HEK293 (cell line): ENCODE data around the gene AKAP9.

Source experiments
- CTCF ChIA-PET: fragments of 350-600 bp; formaldehyde crosslinking; extraction: SDS; loops from one replicate; lab custom pipeline; 2021; ENCODE audit warnings: antibody characterized with exemption; lab: Yijun Ruan, JAX
- POLR2A ChIA-PET: fragments of 300-600 bp; formaldehyde crosslinking; extraction: SDS; loops from one replicate; lab custom pipeline; 2020; ENCODE audit warnings: antibody characterized with exemption, inconsistent platforms; lab: Yijun Ruan, JAX
- H3K27ac ChIP-seq: fragments of 200-500 bp; sonication (Bioruptor generic); 2 replicates; pipeline ENCODE4 v1.5.1; 2014; ENCODE audit warnings: low read depth, low read length, control low read depth, inconsistent platforms; ENCODE audit errors: extremely low read depth
- H3K36me3 ChIP-seq, 2 experiments: fragments of 200-500 bp in 1 of 2; sonication (Bioruptor generic) in 1 of 2; 1 replicate in 1 of 2; 2 replicates in 1 of 2; pipeline ENCODE4 v1.5.1; 2014 to 2017; ENCODE audit warnings: inconsistent platforms in 2 of 2, low read length in 2 of 2; ENCODE audit not compliant: control insufficient read depth in 2 of 2, insufficient read depth in 1 of 2
- H3K4me1 ChIP-seq: fragments of 200-500 bp; sonication (Bioruptor generic); 2 replicates; pipeline ENCODE4 v1.5.1; 2014; ENCODE audit warnings: mild to moderate bottlenecking, low read length, inconsistent platforms; ENCODE audit not compliant: control insufficient read depth, insufficient read depth
- H3K4me3 ChIP-seq: 2 replicates; pipeline ENCODE4 v1.5.1; 2011; ENCODE audit warnings: low read depth, mild to moderate bottlenecking, control low read depth, low read length, moderate library complexity
- H3K9me3 ChIP-seq: fragments of 200-500 bp; sonication (Bioruptor generic); 2 replicates; pipeline ENCODE4 v1.5.1; 2014; ENCODE audit warnings: low read depth, low read length, inconsistent platforms; ENCODE audit not compliant: control insufficient read depth, insufficient read depth
- KLF9 ChIP-seq: fragments of 450-650 bp; formaldehyde crosslinking; IDR thresholded peaks from 2 replicates; pipeline ENCODE4 v1.5.1; 2016; ENCODE audit warnings: missing biosample characterization, missing genetic modification characterization, low read depth
- MZF1 ChIP-seq: fragments of 450-650 bp; formaldehyde crosslinking; IDR thresholded peaks from 2 replicates; pipeline ENCODE4 v1.5.1; 2017; ENCODE audit warnings: missing biosample characterization, missing genetic modification characterization, borderline replicate concordance
- PRDM6 ChIP-seq: fragments of 450-650 bp; formaldehyde crosslinking; IDR thresholded peaks from 2 replicates; pipeline ENCODE4 v1.5.1; 2017; ENCODE audit warnings: missing biosample characterization, missing genetic modification characterization
- ZNF155 ChIP-seq: fragments of 450-650 bp; formaldehyde crosslinking; IDR thresholded peaks from 2 replicates; pipeline ENCODE4 v1.5.1; 2016; ENCODE audit warnings: missing biosample characterization, missing genetic modification characterization
- ZNF157 ChIP-seq: fragments of 450-650 bp; formaldehyde crosslinking; IDR thresholded peaks from 2 replicates; pipeline ENCODE4 v1.5.1; 2016; ENCODE audit warnings: missing biosample characterization, missing genetic modification characterization
- ZNF23 ChIP-seq: fragments of 450-650 bp; formaldehyde crosslinking; IDR thresholded peaks from 2 replicates; pipeline ENCODE4 v1.5.1; 2016; ENCODE audit warnings: missing biosample characterization, missing genetic modification characterization, borderline replicate concordance
- ZNF239 ChIP-seq: fragments of 450-650 bp; formaldehyde crosslinking; IDR thresholded peaks from 2 replicates; pipeline ENCODE4 v1.5.1; 2016; ENCODE audit warnings: missing biosample characterization, missing genetic modification characterization
- ZNF274 ChIP-seq, 2 experiments: fragments of 200-500 bp in 1 of 2; fragments of 450-650 bp in 1 of 2; sonication (Bioruptor generic) in 1 of 2; formaldehyde crosslinking in 1 of 2; IDR thresholded peaks; 2 replicates each; pipeline versions ENCODE4 v1.5.1 to v1.6.1; 2014 to 2016; ENCODE audit warnings: borderline replicate concordance in 1 of 2, inconsistent platforms in 1 of 2, low read length in 1 of 2, missing biosample characterization in 1 of 2, missing genetic modification characterization in 1 of 2
- ZNF354C ChIP-seq: fragments of 450-650 bp; formaldehyde crosslinking; IDR thresholded peaks from 2 replicates; pipeline ENCODE4 v1.5.1; 2016; ENCODE audit warnings: missing biosample characterization, missing genetic modification characterization, low read depth, borderline replicate concordance
- ZNF404 ChIP-seq: fragments of 450-650 bp; formaldehyde crosslinking; IDR thresholded peaks from 2 replicates; pipeline ENCODE4 v1.5.1; 2017; ENCODE audit warnings: missing biosample characterization, missing genetic modification characterization
- ZNF513 ChIP-seq: fragments of 450-650 bp; IDR thresholded peaks from 2 replicates; pipeline ENCODE4 v1.5.1; 2018; ENCODE audit warnings: missing biosample characterization, missing genetic modification characterization
- ZNF561 ChIP-seq: fragments of 450-650 bp; IDR thresholded peaks from 2 replicates; pipeline ENCODE4 v1.5.1; 2018; ENCODE audit warnings: missing biosample characterization, missing genetic modification characterization, borderline replicate concordance
- ZNF600 ChIP-seq: fragments of 450-650 bp; formaldehyde crosslinking; IDR thresholded peaks from 2 replicates; pipeline ENCODE4 v1.5.1; 2016; ENCODE audit warnings: missing biosample characterization, missing genetic modification characterization
- ZNF707 ChIP-seq: fragments of 450-650 bp; formaldehyde crosslinking; IDR thresholded peaks from 2 replicates; pipeline ENCODE4 v1.5.1; 2016; ENCODE audit warnings: missing biosample characterization, missing genetic modification characterization
- ZNF785 ChIP-seq: fragments of 450-650 bp; formaldehyde crosslinking; IDR thresholded peaks from 2 replicates; pipeline ENCODE4 v1.5.1; 2016; ENCODE audit warnings: missing biosample characterization, missing genetic modification characterization
- ZNF837 ChIP-seq: fragments of 450-650 bp; formaldehyde crosslinking; IDR thresholded peaks from 2 replicates; pipeline ENCODE4 v1.5.1; 2016; ENCODE audit warnings: missing biosample characterization, missing genetic modification characterization
- TF ChIP-seq, protein P1 (sequence below): fragments of 450-650 bp; formaldehyde crosslinking; IDR thresholded peaks from 2 replicates; pipeline ENCODE4 v1.5.1; 2016; ENCODE audit warnings: missing biosample characterization, missing genetic modification characterization
- TF ChIP-seq, protein P2 (sequence below): fragments of 450-650 bp; formaldehyde crosslinking; IDR thresholded peaks from 2 replicates; pipeline ENCODE4 v1.5.1; 2016; ENCODE audit warnings: missing biosample characterization, missing genetic modification characterization
- TF ChIP-seq, protein P3 (sequence below): fragments of 450-650 bp; formaldehyde crosslinking; IDR thresholded peaks from 2 replicates; pipeline ENCODE4 v1.5.1; 2016; ENCODE audit warnings: missing biosample characterization, missing genetic modification characterization
- TF ChIP-seq, protein P4 (sequence below): fragments of 450-650 bp; formaldehyde crosslinking; IDR thresholded peaks from 2 replicates; pipeline ENCODE4 v1.5.1; 2016; ENCODE audit warnings: missing biosample characterization, missing genetic modification characterization, borderline replicate concordance

AKAP9 gene

GRCh38 chr7:92043098-92043497 is 102.4 kb downstream of the AKAP9 start (continued):
- TF ChIP-seq, protein P1, sequence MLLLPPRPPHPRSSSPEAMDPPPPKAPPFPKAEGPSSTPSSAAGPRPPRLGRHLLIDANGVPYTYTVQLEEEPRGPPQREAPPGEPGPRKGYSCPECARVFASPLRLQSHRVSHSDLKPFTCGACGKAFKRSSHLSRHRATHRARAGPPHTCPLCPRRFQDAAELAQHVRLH (tag by site-specific recombination) = no peak
- TF ChIP-seq ZNF239 (no peak), ZNF513 (tag by site-specific recombination) (no peak), KLF9 (tag by site-specific recombination) (no peak), ZNF155 (tag by site-specific recombination) (no peak), MZF1 (tag by site-specific recombination) (no peak), ZNF707 (tag by site-specific recombination) (no peak), ZNF561 (tag by site-specific recombination) (no peak), ZNF600 (tag by site-specific recombination) (no peak)
- TF ChIP-seq, protein P2, sequence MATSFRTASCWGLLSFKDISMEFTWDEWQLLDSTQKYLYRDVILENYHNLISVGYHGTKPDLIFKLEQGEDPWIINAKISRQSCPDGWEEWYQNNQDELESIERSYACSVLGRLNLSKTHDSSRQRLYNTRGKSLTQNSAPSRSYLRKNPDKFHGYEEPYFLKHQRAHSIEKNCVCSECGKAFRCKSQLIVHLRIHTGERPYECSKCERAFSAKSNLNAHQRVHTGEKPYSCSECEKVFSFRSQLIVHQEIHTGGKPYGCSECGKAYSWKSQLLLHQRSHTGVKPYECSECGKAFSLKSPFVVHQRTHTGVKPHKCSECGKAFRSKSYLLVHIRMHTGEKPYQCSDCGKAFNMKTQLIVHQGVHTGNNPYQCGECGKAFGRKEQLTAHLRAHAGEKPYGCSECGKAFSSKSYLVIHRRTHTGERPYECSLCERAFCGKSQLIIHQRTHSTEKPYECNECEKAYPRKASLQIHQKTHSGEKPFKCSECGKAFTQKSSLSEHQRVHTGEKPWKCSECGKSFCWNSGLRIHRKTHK (tag by site-specific recombination) = no peak
- TF ChIP-seq, all 188 proteins: peak for 0

- no peak for TF ChIP-seq ZNF23 (tag by site-specific recombination)
- H3K9me3 ChIP-seq = no peaks in the 10 kb centered on the region
- POLR2A ChIA-PET = no interaction called here
- H3K4me3 ChIP-seq = no peak overlapping the region
- peaks cover 7% of the 10 kb centered on the region for H3K4me1 ChIP-seq
- CTCF ChIA-PET = no interaction called here
- no peak overlapping the region for H3K27ac ChIP-seq
- peaks cover 35 to 44% of the 10 kb centered on the region in 2 experiments for H3K36me3 ChIP-seq
Measured at GRCh38 chr7:92043637-92044036, 103.0 kb downstream of the AKAP9 start.

DNA sequence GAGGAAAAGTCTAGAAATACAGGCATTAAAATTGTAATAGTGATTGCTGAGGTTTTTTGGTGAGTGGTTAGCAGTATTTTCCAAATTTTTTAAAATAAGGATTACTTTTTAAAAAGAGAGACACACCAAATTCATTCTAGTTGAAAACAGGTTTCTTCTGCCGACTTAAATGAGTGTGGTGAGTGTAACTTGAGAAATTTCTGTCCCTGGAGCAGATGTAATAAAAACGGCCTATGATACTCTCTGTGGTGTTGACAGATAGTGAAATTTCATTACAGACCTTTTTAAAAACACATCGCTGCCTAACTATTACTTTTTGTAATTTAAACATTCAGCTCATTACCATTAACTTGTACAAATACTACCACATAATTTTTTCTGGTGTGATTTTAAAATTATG is 103.5 kb downstream of the AKAP9 start:
- CTCF ChIA-PET = interaction anchor here (0.7 to 1.0 kb wide), 2 partner anchors 26 to 164 kb away, joined by 3 read pairs; no protein-coding TSS in a partner anchor
- peak; percentile 68 for TF ChIP-seq PRDM6
- TF ChIP-seq, protein P3, sequence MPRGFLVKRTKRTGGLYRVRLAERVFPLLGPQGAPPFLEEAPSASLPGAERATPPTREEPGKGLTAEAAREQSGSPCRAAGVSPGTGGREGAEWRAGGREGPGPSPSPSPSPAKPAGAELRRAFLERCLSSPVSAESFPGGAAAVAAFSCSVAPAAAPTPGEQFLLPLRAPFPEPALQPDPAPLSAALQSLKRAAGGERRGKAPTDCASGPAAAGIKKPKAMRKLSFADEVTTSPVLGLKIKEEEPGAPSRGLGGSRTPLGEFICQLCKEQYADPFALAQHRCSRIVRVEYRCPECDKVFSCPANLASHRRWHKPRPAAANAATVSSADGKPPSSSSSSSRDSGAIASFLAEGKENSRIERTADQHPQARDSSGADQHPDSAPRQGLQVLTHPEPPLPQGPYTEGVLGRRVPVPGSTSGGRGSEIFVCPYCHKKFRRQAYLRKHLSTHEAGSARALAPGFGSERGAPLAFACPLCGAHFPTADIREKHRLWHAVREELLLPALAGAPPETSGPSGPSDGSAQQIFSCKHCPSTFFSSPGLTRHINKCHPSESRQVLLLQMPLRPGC (tag by site-specific recombination) = no peak
- H3K4me3 ChIP-seq = no peak overlapping the region
- H3K9me3 ChIP-seq = no peaks in the 10 kb centered on the region
- peaks cover 35 to 41% of the 10 kb centered on the region in 2 experiments for H3K36me3 ChIP-seq
- POLR2A ChIA-PET = no interaction called here
- H3K27ac ChIP-seq = no peak overlapping the region
- peaks cover 7% of the 10 kb centered on the region for H3K4me1 ChIP-seq

DNA sequence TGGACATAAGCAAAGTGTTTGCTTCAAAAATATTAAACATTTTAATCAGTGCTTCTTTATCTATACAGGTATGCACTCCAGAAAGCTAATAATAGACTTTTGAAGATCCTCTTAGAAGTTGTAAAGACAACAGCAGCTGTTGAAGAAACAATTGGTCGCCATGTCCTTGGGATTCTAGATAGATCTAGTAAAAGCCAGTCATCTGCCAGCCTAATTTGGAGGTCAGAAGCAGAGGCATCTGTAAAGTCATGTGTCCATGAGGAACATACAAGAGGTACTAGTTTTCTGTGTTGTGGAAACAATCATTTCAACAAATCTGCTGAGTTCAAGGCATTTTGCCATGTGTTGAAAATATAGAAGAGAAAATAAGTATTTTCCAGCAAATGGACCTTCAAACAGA is 104.3 kb downstream of the AKAP9 start:
- TF ChIP-seq, protein P4, sequence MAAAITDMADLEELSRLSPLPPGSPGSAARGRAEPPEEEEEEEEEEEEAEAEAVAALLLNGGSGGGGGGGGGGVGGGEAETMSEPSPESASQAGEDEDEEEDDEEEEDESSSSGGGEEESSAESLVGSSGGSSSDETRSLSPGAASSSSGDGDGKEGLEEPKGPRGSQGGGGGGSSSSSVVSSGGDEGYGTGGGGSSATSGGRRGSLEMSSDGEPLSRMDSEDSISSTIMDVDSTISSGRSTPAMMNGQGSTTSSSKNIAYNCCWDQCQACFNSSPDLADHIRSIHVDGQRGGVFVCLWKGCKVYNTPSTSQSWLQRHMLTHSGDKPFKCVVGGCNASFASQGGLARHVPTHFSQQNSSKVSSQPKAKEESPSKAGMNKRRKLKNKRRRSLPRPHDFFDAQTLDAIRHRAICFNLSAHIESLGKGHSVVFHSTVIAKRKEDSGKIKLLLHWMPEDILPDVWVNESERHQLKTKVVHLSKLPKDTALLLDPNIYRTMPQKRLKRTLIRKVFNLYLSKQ (tag by site-specific recombination) = no peak
- TF ChIP-seq ZNF274 (IDR thresholded peaks at IDR 0.05; ENCODE audit: low read length) = no peak
- TF ChIP-seq ZNF274 (tag by site-specific recombination; IDR thresholded peaks at IDR 0.05; ENCODE audit: borderline replicate concordance) = no peak
- TF ChIP-seq ZNF785 (tag by site-specific recombination) = no peak
- TF ChIP-seq ZNF157 (tag by site-specific recombination) = no peak
- TF ChIP-seq ZNF404 (tag by site-specific recombination) = no peak
- TF ChIP-seq ZNF155 (tag by site-specific recombination) = no peak
- no peak for TF ChIP-seq ZNF354C (tag by site-specific recombination)
- TF ChIP-seq, protein P1 (tag by site-specific recombination) = no peak
- no peak for TF ChIP-seq ZNF837 (tag by site-specific recombination)
- TF ChIP-seq, all 188 proteins: peak for 0
- no peak overlapping the region for H3K4me3 ChIP-seq
- peaks cover 35 to 41% of the 10 kb centered on the region in 2 experiments for H3K36me3 ChIP-seq
- no peak overlapping the region for H3K27ac ChIP-seq
- no peaks in the 10 kb centered on the region for H3K9me3 ChIP-seq
- H3K4me1 ChIP-seq = peaks cover 7% of the 10 kb centered on the region
- CTCF ChIA-PET = interaction anchor here (1.0 kb wide), 1 partner anchor 165 kb away, joined by 3 read pairs; no protein-coding TSS in a partner anchor
- POLR2A ChIA-PET = no interaction called here
